NCI-H2029 treated with DMSO at 0.1 percent for 48 hours (cell line): ENCODE data around the gene FLG.
"Not testable (repeated sequence)": the region's sequence is repeated elsewhere in the genome, so short reads cannot be mapped to it uniquely, and the experiment has no call there.

Experiments used
- DNase-seq: peaks from one replicate; lab custom pipeline; 2025; lab: John Stamatoyannopoulos, UW

Gene FLG

GRCh38 chr1:152256394-152256793 is 68.6 kb downstream of the FLG start:
- not testable (repeated sequence) for DNase-seq
